ENCODE results near the gene UFD1. TPM values are rescaled to one million over a fixed set of nuclear protein-coding genes. Genes with fewer than 3 reads are reported as not detected.

UFD1 gene
- total RNA-seq, 4 donors from 2014 or later: 22.7 to 56.2 (median 38.2) TPM

- Histone ChIP-seq H3K9me3 (no peaks in the 10 kb centered on the region), H3K27me3 (no peaks in the 10 kb centered on the region), H3K27ac (no peak overlapping the region), H3K4me1 (peaks cover 0 to 22% (median 0%) of the 10 kb centered on the region in 3 donors), H3K36me3 (no peaks in the 10 kb centered on the region), H3K4me3 (no peak overlapping the region)
- 97 to 100% methylated on average over 1 to 6 of the region's 6 CpGs for WGBS, 2 donors (ENCODE audit: low coverage in 1 of 2)
- ATAC-seq: no peak
- TF ChIP-seq POLR2A (IDR thresholded peaks at IDR 0.05) (no peak), EP300 (IDR thresholded peaks at IDR 0.05) (no peak), POLR2AphosphoS5 (IDR thresholded peaks at IDR 0.05) (no peak), CTCF (IDR thresholded peaks at IDR 0.05) (no peak)
Observed at GRCh38 chr22:19420321-19420720, 58.7 kb downstream of the UFD1 start.

GRCh38 chr22:19419464-19420178 is 59.4 kb downstream of the UFD1 start:
- ATAC-seq: no peak
- 76 to 94% methylated on average over 2 to 5 of the region's 5 CpGs for WGBS, 2 donors (ENCODE audit: low coverage in 1 of 2)
- Histone ChIP-seq H3K36me3 (no peaks in the 10 kb centered on the region), H3K27ac (no peak overlapping the region), H3K27me3 (no peaks in the 10 kb centered on the region), H3K4me3 (no peak overlapping the region), H3K9me3 (no peaks in the 10 kb centered on the region), H3K4me1 (peaks cover 0 to 22% (median 0%) of the 10 kb centered on the region in 3 donors)
- TF ChIP-seq POLR2AphosphoS5 (IDR thresholded peaks at IDR 0.05) (no peak), EP300 (IDR thresholded peaks at IDR 0.05) (no peak), CTCF (IDR thresholded peaks at IDR 0.05) (no peak), POLR2A (IDR thresholded peaks at IDR 0.05) (no peak)

- Histone ChIP-seq H3K36me3 (no peaks in the 10 kb centered on the region), H3K9me3 (no peaks in the 10 kb centered on the region), H3K27ac (no peak overlapping the region), H3K4me1 (peaks cover 0 to 18% (median 0%) of the 10 kb centered on the region in 3 donors), H3K27me3 (no peaks in the 10 kb centered on the region), H3K4me3 (no peak overlapping the region)
- WGBS, 2 donors (ENCODE audit: low coverage in 1 of 2): 88 to 93% methylated on average over 5 of the region's 5 CpGs
- no peak for TF ChIP-seq POLR2AphosphoS5 (IDR thresholded peaks at IDR 0.05)
- ATAC-seq: no peak
Observed at GRCh38 chr22:19419086-19419463, 59.9 kb downstream of the UFD1 start.

- H3K27ac ChIP-seq: no peak overlapping the region
- 89 to 100% methylated on average over 1 to 4 of the region's 4 CpGs for WGBS, 2 donors (ENCODE audit: low coverage in 1 of 2)
- no peaks in the 10 kb centered on the region for H3K27me3 ChIP-seq
- H3K9me3 ChIP-seq: no peaks in the 10 kb centered on the region
- H3K4me1 ChIP-seq: no peaks in the 10 kb centered on the region
- no peak overlapping the region for H3K4me3 ChIP-seq
- ATAC-seq: no peak
- H3K36me3 ChIP-seq: peaks cover 0 to 33% of the 10 kb centered on the region in 2 donors
- TF ChIP-seq EP300 (IDR thresholded peaks at IDR 0.05) (no peak), CTCF (IDR thresholded peaks at IDR 0.05) (no peak), POLR2AphosphoS5 (IDR thresholded peaks at IDR 0.05) (no peak), POLR2A (IDR thresholded peaks at IDR 0.05) (no peak)
Observed at GRCh38 chr22:19412923-19413322, 66.1 kb downstream of the UFD1 start.

- no peaks in the 10 kb centered on the region for H3K9me3 ChIP-seq
- 60 to 82% methylated on average over 2 to 3 of the region's 4 CpGs for WGBS, 2 donors (ENCODE audit: low coverage in 1 of 2)
- no peaks in the 10 kb centered on the region for H3K27me3 ChIP-seq
- TF ChIP-seq POLR2A (IDR thresholded peaks at IDR 0.05) (no peak), POLR2AphosphoS5 (IDR thresholded peaks at IDR 0.05) (no peak), EP300 (IDR thresholded peaks at IDR 0.05) (no peak), CTCF (IDR thresholded peaks at IDR 0.05) (no peak)
- ATAC-seq: no peak
- H3K4me3 ChIP-seq: no peak overlapping the region
- H3K36me3 ChIP-seq: peaks cover 0 to 38% of the 10 kb centered on the region in 2 donors
- H3K27ac ChIP-seq: no peak overlapping the region
- no peaks in the 10 kb centered on the region for H3K4me1 ChIP-seq
Observed at GRCh38 chr22:19412478-19412877, 66.5 kb downstream of the UFD1 start.
